CD4-positive, alpha-beta T cell treated with Interleukin-15 for 1 hour (primary cell): ENCODE results near the gene TGFBR3.
A peak's percentile ranks its signal among the peaks of the same experiment; 100 is the strongest.

Experiments
- DNase-seq: peaks from one replicate; pipeline ENCODE4 v3.0.0-alpha.2; 2020

The TGFBR3 gene

GRCh38 chr1:91819038-91819788, 66.7 kb downstream of the TGFBR3 start:
- no peak for DNase-seq

GRCh38 chr1:91818713-91818975, 67.3 kb downstream of the TGFBR3 start:
- DNase-seq, result no peak

- DNase-seq, result no peak
These were observed 68.6 kb downstream of the TGFBR3 start for GRCh38 chr1:91817211-91817905.

GRCh38 chr1:91816031-91816430, 69.9 kb downstream of the TGFBR3 start:
- no peak for DNase-seq

- no peak for DNase-seq
These were observed 71.5 kb downstream of the TGFBR3 start for GRCh38 chr1:91814448-91814847.

- no peak for DNase-seq
These were observed 72.1 kb downstream of the TGFBR3 start for GRCh38 chr1:91813813-91814212.

GRCh38 chr1:91811363-91812025, 74.5 kb downstream of the TGFBR3 start:
- no peak for DNase-seq

- DNase-seq, result no peak
These were observed 76.6 kb downstream of the TGFBR3 start for GRCh38 chr1:91809317-91809716.

GRCh38 chr1:91807921-91808620, 77.9 kb downstream of the TGFBR3 start:
- DNase-seq, result no peak

GRCh38 chr1:91806769-91807700, 78.9 kb downstream of the TGFBR3 start:
- DNase-seq, result no peak

GRCh38 chr1:91806181-91806768, 79.7 kb downstream of the TGFBR3 start:
- no peak for DNase-seq

- DNase-seq, result no peak
These were observed 80.6 kb downstream of the TGFBR3 start for GRCh38 chr1:91805311-91805801.

- peak; percentile 89 for DNase-seq
These were observed 81.4 kb downstream of the TGFBR3 start for GRCh38 chr1:91804546-91805023.

GRCh38 chr1:91803847-91804545, 82.0 kb downstream of the TGFBR3 start:
- DNase-seq, result peak; percentile 78

- DNase-seq, result no peak
These were observed 82.8 kb downstream of the TGFBR3 start for GRCh38 chr1:91803123-91803522.

- DNase-seq, result no peak
These were observed 84.3 kb downstream of the TGFBR3 start for GRCh38 chr1:91801496-91802115.

- DNase-seq, result no peak
These were observed 86.1 kb downstream of the TGFBR3 start for GRCh38 chr1:91799863-91800262.

- no peak for DNase-seq
These were observed 86.8 kb downstream of the TGFBR3 start for GRCh38 chr1:91799159-91799558.

- DNase-seq, result no peak
These were observed 87.2 kb downstream of the TGFBR3 start for GRCh38 chr1:91798740-91799139.

GRCh38 chr1:91798241-91798648, 87.7 kb downstream of the TGFBR3 start:
- no peak for DNase-seq

GRCh38 chr1:91797164-91797563, 88.8 kb downstream of the TGFBR3 start:
- DNase-seq, result no peak
